HCT116 (cell line): Measurements from ENCODE around the gene GMDS.

ENCODE experiments used
- ZNF274 ChIP-seq: fragments of 200-500 bp; sonication (Bioruptor generic); IDR thresholded peaks from 2 replicates; pipeline ENCODE4 v1.6.1; 2014; ENCODE audit warnings: mild to moderate bottlenecking, low read depth, low read length, inconsistent platforms
- TF ChIP-seq, protein P1 (sequence below), 3 experiments: fragments of 200-600 bp in 1 of 3; sonication (generic) in 1 of 3; IDR thresholded peaks in 2 of 3; conservative IDR thresholded peaks in 1 of 3; 2 replicates each; pipeline ENCODE4 v1.5.1; 2012 to 2017; ENCODE audit warnings: low read depth in 2 of 3, low read length in 2 of 3, antibody characterized with exemption in 1 of 3, borderline replicate concordance in 1 of 3, control low read depth in 1 of 3, mild to moderate bottlenecking in 1 of 3, mixed read lengths in 1 of 3, mixed run types in 1 of 3, moderate library complexity in 1 of 3; ENCODE audit not compliant: insufficient read depth in 1 of 3

DNA sequence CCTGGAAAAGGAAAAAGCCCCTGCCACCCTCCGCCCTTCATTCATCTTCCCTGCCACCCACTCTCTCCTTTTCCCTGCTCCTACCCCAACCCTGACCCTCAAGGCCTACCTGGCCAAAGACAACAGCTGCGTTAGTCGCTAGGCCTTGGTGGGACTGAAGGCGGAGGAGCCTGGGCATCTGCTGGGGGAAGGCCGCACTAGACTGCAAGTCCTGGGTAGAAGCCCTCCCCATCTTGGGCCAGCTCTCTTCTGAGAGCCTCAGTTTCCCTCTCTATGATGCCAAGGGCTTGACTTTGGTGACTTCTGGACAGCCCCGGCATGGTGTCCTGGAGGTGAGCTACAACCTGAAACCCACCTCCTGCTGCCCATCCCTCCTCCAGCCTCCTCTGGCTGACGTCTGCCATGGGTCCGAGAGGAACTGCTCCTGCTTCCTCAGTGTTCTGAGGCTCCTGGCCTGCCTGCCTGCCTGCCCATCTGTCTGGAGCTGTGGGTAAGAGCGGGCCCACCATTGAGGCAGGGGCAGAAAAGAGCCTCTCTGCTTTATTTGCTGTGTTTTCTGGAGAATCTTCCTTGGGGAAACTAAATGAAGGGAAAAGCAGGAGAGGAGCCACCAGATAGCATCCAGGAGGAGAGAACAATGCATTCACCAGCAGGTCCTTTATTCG, 643.2 kb downstream of the GMDS start:
- no peak for TF ChIP-seq ZNF274
- TF ChIP-seq, protein P1, sequence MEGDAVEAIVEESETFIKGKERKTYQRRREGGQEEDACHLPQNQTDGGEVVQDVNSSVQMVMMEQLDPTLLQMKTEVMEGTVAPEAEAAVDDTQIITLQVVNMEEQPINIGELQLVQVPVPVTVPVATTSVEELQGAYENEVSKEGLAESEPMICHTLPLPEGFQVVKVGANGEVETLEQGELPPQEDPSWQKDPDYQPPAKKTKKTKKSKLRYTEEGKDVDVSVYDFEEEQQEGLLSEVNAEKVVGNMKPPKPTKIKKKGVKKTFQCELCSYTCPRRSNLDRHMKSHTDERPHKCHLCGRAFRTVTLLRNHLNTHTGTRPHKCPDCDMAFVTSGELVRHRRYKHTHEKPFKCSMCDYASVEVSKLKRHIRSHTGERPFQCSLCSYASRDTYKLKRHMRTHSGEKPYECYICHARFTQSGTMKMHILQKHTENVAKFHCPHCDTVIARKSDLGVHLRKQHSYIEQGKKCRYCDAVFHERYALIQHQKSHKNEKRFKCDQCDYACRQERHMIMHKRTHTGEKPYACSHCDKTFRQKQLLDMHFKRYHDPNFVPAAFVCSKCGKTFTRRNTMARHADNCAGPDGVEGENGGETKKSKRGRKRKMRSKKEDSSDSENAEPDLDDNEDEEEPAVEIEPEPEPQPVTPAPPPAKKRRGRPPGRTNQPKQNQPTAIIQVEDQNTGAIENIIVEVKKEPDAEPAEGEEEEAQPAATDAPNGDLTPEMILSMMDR (IDR thresholded peaks at IDR 0.05 in 2 of 3, conservative IDR thresholded peaks at IDR 0.05 in 1 of 3; ENCODE audit: borderline replicate concordance in 1 of 3, insufficient read depth in 1 of 3, low read depth in 2 of 3, low read length in 2 of 3): no peak
